HAP-1 (cell line): ENCODE data around the gene FEN1.

ENCODE experiments used
- DNase-seq, 2 experiments: peaks; one replicate each; pipeline ENCODE4 v3.0.0-alpha.2; 2016 to 2020; ENCODE audit warnings: low spot score in 2 of 2
- H3K27me3 ChIP-seq: fragments of 250-450 bp; sonication (Bioruptor Pico); 2 replicates; pipeline ENCODE4 v1.5.1; 2020; ENCODE audit warnings: low read depth, mild to moderate bottlenecking, moderate library complexity
- H3K36me3 ChIP-seq: fragments of 250-450 bp; sonication (Bioruptor Pico); replicated peaks from 2 replicates; pipeline ENCODE4 v1.5.1; 2020; ENCODE audit warnings: mild to moderate bottlenecking
- H3K4me1 ChIP-seq: fragments of 250-450 bp; sonication (Bioruptor Pico); 2 replicates; pipeline ENCODE4 v1.5.1; 2020; ENCODE audit warnings: mild to moderate bottlenecking
- H3K4me3 ChIP-seq: fragments of 250-450 bp; sonication (Bioruptor Pico); 2 replicates; pipeline ENCODE4 v1.5.1; 2020; ENCODE audit warnings: mild to moderate bottlenecking, moderate library complexity
- H3K9me3 ChIP-seq: fragments of 250-450 bp; sonication (Bioruptor Pico); 2 replicates; pipeline ENCODE4 v1.5.1; 2020; ENCODE audit warnings: mild to moderate bottlenecking, moderate library complexity
- in situ Hi-C: fragments of 300-500 bp; cut with MboI; formaldehyde crosslinking; loops from 3 replicates; pipeline ENCODE4 v1.14.3; 2020; ENCODE audit warnings: low sequenced_read_pairs, inconsistent platforms, mixed read lengths

The FEN1 gene, protein sequence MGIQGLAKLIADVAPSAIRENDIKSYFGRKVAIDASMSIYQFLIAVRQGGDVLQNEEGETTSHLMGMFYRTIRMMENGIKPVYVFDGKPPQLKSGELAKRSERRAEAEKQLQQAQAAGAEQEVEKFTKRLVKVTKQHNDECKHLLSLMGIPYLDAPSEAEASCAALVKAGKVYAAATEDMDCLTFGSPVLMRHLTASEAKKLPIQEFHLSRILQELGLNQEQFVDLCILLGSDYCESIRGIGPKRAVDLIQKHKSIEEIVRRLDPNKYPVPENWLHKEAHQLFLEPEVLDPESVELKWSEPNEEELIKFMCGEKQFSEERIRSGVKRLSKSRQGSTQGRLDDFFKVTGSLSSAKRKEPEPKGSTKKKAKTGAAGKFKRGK

DNA sequence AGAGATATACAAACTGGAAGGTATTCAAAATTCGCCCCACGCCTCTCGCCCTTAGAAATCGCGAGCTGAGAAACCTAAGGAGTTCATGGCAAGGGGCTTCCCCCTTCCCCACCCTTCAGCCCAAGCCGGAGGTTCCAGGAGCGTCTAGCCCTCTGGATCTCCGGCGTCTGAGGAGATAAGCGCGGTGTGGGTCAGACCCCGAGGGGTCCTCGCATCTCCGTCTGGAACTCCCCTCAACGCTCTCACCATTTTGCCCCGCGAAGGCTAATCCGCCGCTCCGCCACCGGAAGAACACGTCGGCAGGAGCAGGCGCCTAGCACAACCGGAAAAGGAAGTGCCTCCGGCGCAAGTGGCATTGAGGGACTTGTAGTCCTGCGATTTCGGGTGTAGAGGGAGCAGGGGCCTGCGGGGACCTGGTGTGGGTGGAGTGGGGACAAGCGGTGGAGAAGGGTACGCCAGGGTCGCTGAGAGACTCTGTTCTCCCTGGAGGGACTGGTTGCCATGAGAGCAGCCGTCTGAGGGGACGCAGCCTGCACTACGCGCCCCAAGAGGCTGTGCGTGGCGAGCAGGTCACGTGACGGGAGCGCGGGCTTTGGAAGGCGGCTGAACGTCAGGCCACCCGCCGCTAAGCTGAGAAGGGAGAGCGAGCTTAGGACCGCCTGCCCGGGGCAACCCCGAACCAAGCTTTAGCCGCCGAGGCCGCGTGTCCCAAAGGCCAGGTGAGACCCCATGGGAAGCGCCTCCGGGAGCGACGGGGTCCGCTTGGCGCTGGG, at the start of gene FEN1, which contains the start of gene TMEM258:
TSS of gene FEN1 (plus strand) at position 602 of the 773 bp plus-strand sequence. CDS start 2,451 bp downstream, outside the sequence.
TSS of gene TMEM258 (minus strand) at position 290 of the 773 bp plus-strand sequence. CDS start at position 249, 41 bp downstream.
- Histone ChIP-seq H3K4me3 (peak within 1 kb of the TSS; percentile 95), H3K9me3 (no peaks in the 10 kb centered on the region), H3K4me1 (peaks cover 16% of the 10 kb centered on the region), H3K27me3 (no peaks in the 10 kb centered on the region), H3K36me3 (peaks cover 68% of the 10 kb centered on the region)
- in situ Hi-C loops = no loop called here
- DNase-seq = peak; percentile 90 to 93

DNA sequence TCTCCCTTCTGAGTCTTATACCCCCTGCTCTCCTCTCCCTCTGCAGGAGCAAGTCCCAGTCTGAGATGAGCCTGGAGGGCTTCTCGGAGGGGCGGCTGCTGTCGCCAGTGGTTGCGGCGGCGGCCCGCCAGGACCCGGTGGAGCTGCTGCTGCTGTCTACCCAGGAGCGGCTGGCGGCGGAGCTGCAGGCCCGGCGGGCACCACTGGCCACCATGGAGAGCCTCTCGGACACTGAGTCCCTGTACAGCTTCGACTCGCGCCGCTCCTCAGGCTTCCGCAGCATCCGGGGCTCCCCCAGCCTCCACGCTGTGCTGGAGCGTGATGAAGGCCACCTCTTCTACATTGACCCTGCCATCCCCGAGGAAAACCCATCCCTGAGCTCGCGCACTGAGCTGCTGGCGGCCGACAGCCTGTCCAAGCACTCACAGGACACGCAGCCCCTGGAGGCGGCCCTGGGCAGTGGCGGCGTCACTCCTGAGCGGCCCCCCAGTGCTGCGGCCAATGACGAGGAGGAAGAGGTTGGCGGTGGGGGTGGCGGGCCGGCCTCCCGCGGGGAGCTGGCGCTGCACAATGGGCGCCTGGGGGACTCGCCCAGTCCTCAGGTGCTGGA, 49.1 kb upstream of the FEN1 start:
- Histone ChIP-seq H3K27me3 (no peaks in the 10 kb centered on the region), H3K4me1 (no peaks in the 10 kb centered on the region), H3K4me3 (no peak overlapping the region), H3K9me3 (no peaks in the 10 kb centered on the region), H3K36me3 (no peaks in the 10 kb centered on the region)
- no peak for DNase-seq
- in situ Hi-C loops = no loop called here

DNA sequence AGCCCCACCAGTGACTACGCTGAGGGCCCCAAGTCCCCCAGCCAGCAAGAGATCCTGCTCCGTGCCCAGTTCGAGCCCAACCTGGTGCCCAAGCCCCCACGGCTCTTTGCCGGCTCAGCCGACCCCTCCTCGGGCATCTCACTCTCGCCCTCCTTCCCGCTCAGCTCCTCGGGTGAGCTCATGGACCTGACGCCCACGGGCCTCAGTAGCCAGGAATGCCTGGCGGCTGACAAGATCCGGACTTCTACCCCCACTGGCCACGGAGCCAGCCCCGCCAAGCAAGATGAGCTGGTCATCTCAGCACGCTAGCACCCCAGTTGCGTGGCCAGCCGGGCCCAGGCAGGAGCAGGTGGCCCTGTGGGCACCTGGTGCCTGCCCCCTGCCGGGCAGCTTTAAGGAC, 48.5 kb upstream of the FEN1 start:
- Histone ChIP-seq H3K4me3 (no peak overlapping the region), H3K4me1 (no peaks in the 10 kb centered on the region), H3K27me3 (no peaks in the 10 kb centered on the region), H3K9me3 (no peaks in the 10 kb centered on the region), H3K36me3 (no peaks in the 10 kb centered on the region)
- in situ Hi-C loops = no loop called here
- no peak for DNase-seq

DNA sequence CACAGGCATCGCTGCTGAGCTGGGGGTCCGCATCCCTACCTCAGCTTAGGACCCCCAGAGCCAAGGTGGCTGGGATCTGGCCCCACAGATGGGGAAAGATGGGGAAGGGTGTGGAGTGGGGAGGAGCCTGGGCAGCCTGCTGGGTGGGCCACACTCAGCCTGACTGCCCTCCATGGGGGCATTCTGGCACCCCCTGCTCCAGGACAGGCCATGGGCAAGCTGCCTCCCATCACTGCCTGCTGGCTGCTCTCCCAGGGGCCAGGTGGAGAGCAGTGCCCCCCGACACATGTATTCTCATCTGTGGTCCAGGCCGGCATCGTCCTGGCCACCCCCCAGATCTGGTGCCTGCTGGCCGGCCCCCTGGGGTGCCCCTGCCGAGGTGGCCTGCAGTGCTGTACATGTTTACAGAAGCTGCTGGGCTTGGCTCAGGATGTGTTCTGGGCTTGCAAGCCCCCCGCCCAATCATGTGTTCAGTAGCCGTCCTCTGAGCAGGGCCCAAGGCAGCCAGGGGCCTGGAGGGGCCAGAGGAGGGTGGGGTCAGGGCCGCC, 48.0 kb upstream of the FEN1 start:
- Histone ChIP-seq H3K36me3 (no peaks in the 10 kb centered on the region), H3K9me3 (no peaks in the 10 kb centered on the region), H3K27me3 (no peaks in the 10 kb centered on the region), H3K4me3 (no peak overlapping the region), H3K4me1 (no peaks in the 10 kb centered on the region; the same call in 1 of the 2 replicates)
- in situ Hi-C loops = no loop called here
- no peak for DNase-seq

DNA sequence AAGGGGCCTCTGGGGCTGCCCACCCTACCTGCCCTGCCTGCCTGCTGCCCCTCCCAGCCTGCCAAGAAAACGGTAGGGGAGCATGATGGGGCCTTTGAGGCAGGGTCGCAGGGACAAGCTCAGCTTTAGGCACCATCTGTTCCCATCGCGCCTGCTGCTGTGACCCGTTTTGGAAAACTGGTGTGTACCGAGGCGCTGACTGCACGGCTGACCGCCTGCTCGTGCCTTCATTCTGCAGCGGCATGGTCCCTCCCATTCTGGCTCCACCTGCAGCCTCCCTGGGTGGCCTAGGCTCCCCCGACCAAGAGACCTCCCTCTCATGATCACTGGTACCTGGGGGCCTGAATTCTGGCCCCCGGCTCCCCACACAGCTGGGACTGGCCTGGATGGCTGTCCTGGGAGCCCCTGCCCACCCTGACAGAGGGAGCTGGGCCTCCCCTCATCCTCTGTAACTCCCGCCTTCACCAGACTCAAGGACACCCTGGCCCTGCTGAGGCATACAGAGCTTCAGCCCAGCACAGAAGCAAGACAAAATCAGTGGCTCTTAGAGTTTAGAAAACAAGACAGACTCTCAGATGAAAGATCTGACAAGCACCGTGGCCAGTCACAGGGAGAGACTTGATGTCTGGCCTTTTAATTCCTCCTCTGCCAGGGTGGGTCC, 46.8 kb upstream of the FEN1 start:
- Histone ChIP-seq H3K9me3 (no peaks in the 10 kb centered on the region), H3K36me3 (no peaks in the 10 kb centered on the region), H3K27me3 (no peaks in the 10 kb centered on the region), H3K4me3 (no peak overlapping the region), H3K4me1 (peaks cover 3% of the 10 kb centered on the region)
- DNase-seq = no peak
- in situ Hi-C loops = no loop called here

DNA sequence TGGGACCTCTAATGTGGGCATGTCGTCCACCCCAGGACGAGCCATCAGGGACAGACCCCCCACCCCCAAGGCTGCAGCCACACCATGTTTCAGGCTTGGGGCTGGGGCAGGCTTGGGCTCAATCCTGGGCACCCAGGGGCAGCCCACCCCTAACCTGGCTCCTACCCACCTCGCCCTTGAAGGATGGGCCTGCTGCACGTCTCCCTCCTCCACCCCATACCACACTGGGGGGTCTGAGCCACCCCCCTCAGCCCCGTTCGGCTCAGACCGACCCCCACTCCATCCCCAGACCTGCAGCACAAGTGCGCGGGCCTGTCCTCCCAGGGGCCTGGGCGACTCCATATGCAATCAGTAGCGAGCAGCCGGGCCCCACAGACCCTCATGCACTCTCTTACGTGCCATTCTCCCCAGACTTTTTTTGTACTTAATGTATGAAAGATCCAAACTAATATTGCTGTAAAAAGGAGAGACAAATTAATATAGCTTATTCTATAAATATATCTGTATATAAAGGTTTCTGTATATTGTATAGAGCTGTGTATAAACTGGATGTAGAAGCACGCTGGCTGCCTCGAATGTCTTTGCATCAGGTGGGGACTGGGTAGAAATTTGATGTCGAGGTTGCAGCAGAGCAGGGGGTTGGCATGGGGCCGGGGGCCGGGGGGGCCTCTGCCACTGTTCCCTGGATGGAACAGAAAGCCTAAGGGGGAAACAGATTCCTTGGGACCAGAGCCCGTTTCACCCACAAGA, 46.1 kb upstream of the FEN1 start:
- H3K27me3 ChIP-seq = no peaks in the 10 kb centered on the region
- in situ Hi-C loops = no loop called here
- peaks cover 3% of the 10 kb centered on the region for H3K4me1 ChIP-seq
- H3K9me3 ChIP-seq = no peaks in the 10 kb centered on the region
- no peaks in the 10 kb centered on the region for H3K36me3 ChIP-seq
- no peak for DNase-seq
- H3K4me3 ChIP-seq = no peak overlapping the region

DNA sequence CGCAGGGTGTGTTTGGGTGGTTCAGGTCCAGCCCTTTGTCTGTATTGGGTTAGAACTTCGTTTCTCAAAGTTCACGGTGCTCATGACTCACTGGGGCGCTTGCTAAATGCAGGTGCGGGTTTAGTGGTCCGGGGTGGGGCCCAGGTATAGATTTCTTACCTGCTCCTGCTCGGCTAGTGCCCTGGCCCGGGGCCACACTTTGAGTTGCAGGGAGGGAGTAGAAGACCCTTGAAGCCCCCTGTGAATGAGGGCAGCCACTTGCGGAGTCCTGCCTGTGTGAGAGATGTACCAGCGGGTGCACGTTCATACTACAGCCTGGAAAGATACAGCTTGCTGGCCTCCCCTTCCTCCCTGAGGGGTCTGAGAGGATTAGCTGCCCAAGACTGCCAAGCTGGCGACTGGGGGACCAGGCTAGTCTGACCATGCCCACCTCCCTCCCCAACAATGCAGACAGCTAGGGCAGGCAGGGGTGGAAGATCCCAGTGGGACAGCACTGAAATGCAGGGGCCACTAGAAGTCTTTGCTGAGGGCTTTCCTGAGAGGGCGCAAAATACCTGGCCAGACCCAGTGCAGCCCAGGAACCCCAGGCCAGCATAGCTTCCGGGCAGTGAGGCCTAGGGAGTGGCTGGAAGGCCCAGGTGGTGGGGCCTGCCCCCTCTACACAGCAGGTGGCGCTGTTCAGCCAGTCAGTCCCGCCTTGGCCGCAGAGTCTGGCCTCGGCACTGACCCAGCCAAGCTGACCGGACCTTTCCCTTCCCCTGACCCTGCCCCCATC, 45.3 kb upstream of the FEN1 start:
- Histone ChIP-seq H3K9me3 (no peaks in the 10 kb centered on the region), H3K36me3 (no peaks in the 10 kb centered on the region), H3K4me1 (peaks cover 3% of the 10 kb centered on the region), H3K27me3 (no peaks in the 10 kb centered on the region), H3K4me3 (no peak overlapping the region)
- peak; percentile 62 to 84 for DNase-seq
- in situ Hi-C loops = no loop called here

DNA sequence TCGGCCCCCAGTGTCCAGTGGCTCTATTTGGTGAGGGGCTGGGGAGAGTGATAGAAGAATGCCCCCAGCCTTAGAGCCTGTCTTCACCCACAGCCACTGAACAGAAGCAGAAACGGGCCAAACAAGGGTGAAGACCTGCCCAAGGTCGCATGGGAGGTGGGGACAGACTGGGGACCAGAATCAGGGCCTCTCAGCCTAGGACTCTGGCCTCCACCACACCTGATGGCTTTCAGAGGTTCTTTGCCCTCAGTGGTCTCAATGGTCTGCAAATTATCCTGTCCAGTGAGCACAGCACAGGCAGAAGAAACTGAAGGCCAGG, 44.8 kb upstream of the FEN1 start:
- DNase-seq = no peak
- Histone ChIP-seq H3K9me3 (no peaks in the 10 kb centered on the region), H3K4me3 (no peak overlapping the region), H3K27me3 (no peaks in the 10 kb centered on the region), H3K36me3 (no peaks in the 10 kb centered on the region), H3K4me1 (peaks cover 3% of the 10 kb centered on the region)
- in situ Hi-C loops = no loop called here

DNA sequence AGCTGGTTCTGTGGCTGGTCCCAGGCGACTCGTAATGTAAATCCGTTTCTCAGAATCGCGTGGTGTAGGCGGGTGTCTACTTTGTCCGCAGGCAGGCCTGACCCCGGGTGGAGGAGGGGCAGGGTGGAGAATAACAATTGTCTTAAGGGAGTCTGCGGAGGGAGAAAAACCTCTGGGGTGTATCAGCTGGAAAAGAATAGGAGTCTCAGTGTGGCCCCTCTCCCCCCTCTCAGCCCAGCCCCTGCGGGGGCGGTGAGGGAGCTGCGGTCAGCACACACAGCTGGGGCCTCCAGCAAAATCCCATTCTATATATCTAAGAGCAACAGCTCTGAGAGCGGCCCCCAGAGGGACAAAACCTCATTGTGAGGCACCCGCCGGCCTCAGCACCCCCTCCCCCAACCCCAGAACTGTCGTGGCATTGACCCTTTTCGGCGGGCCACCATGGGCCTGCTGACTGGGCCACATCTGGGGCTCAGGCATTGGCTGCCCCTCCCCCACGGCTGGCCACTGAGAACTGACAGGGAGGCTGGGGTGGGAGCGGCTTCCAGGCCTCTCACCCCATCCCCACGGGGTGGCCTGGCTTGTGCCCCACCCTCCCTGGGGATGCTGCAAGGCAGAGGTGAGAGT, 43.0 kb upstream of the FEN1 start:
- no peaks in the 10 kb centered on the region for H3K9me3 ChIP-seq
- in situ Hi-C loops = no loop called here
- no peaks in the 10 kb centered on the region for H3K36me3 ChIP-seq
- no peak overlapping the region for H3K4me3 ChIP-seq
- H3K27me3 ChIP-seq = no peaks in the 10 kb centered on the region
- peak in 1 of 2 experiments; percentile 40 for DNase-seq
- H3K4me1 ChIP-seq = peaks cover 3% of the 10 kb centered on the region

DNA sequence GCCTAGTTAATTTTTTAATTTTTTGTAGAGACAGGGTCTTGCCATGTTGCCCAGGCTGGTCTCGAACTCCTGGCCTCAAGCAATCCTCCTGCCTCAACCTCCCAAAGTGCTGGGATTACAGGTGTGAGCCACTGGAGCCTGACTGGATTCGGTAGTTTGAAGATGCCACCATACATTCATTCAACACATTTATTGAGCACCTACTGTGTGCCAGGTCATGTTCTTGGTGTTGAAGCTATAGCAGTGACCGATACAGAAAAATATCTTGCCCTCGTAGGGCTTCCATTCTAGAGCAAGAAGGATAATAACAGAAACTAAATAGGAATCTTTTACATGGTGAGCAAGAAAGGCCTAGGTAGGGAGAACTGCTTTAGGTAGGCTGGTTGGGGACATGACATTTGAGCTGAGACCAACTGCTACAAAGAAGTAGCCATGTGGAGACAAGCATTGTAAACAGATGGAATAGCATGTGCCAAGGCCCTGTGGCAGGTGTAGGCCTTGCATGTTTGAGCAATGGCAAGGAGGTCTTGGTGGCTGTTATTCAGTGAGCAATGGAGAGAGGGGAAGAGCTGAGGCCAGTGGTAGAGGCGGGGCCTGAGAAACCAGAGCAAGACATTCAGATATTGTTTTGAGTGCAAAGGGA, 42.0 kb upstream of the FEN1 start:
- Histone ChIP-seq H3K9me3 (no peaks in the 10 kb centered on the region), H3K27me3 (no peaks in the 10 kb centered on the region), H3K4me1 (peaks cover 3% of the 10 kb centered on the region), H3K4me3 (no peak overlapping the region), H3K36me3 (no peaks in the 10 kb centered on the region)
- in situ Hi-C loops = no loop called here
- no peak for DNase-seq

DNA sequence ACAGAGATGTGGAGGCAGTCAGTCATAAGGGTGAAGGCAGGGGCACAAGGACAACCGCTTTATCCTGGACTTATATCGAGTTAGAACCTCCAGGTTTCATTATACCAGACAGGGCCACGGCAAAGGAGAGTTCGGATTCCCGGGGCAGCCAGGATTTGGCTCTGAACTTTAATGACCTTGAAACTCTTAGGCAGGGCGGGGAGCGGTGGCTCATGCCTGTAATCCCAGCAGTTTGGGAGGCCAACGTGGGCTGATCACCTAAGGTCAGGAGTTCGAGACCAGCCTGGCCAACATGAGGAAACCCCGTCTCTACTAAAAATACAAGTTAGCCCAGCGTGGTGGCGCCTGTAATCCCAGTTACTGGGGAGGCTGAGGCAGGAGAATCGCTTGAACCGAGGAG, 41.3 kb upstream of the FEN1 start:
- DNase-seq = no peak
- no peaks in the 10 kb centered on the region for H3K27me3 ChIP-seq
- no peaks in the 10 kb centered on the region for H3K9me3 ChIP-seq
- in situ Hi-C loops = no loop called here
- no peaks in the 10 kb centered on the region for H3K36me3 ChIP-seq
- H3K4me1 ChIP-seq = peaks cover 3% of the 10 kb centered on the region
- no peak overlapping the region for H3K4me3 ChIP-seq
